K562 (cell line): Measurements from ENCODE around the gene APOL2. TPM values are rescaled to one million over a fixed set of nuclear protein-coding genes. Genes with fewer than 3 reads are reported as not detected.

Source experiments
- ATAC-seq: fragments of 200-7000 bp; cut with Tn5 transposase; 3 replicates; pipeline ENCODE4 v1.9.1; 2020; ENCODE audit warnings: moderate library complexity
- BruUV-seq: library from RNA; stranded (reverse); fragments of 400-500 nt; replicated peaks from 2 replicates; lab custom pipeline; 2021; lab: Mats Ljungman, UMichigan
- CTCF ChIA-PET: fragments of 300-600 bp; formaldehyde crosslinking; extraction: SDS; loops from one replicate; lab custom pipeline; 2021; ENCODE audit warnings: low intra/inter-chr PET ratio; lab: Yijun Ruan, JAX
- POLR2A ChIA-PET: fragments of 300-600, 350-650 bp; sonication (Branson Sonifier 250); formaldehyde crosslinking; extraction: SDS; loops from one replicate; lab custom pipeline; 2021; ENCODE audit warnings: antibody characterized with exemption, inconsistent platforms; lab: Yijun Ruan, JAX
- DNase-seq, 4 experiments: peaks; one replicate each; pipeline versions ENCODE4 v3.0.0 to v3.0.0-alpha.2; 2011 to 2018; ENCODE audit warnings: low spot score in 3 of 4, mixed read lengths in 3 of 4; ENCODE audit errors: extremely low read depth in 1 of 4
- FAIRE-seq: peaks from 2 replicates; lab custom pipeline; 2011; peaks lifted over from hg19 to GRCh38; lab: Jason Lieb, UNC
- H2AFZ ChIP-seq: 2 replicates; pipeline ENCODE4 v1.6.0; 2011; ENCODE audit warnings: low read depth, low read length, control low read depth, inconsistent platforms
- H3K27ac ChIP-seq: fragments of 200-600 bp; 3 replicates; pipeline ENCODE4 v1.8.0; 2011; ENCODE audit warnings: low read depth, mild to moderate bottlenecking, control low read depth, inconsistent platforms, low read length, moderate library complexity, mixed read lengths; ENCODE audit errors: extremely low read depth
- H3K27me3 ChIP-seq, 2 experiments: fragments of 300-600 bp in 1 of 2; 2 replicates in 1 of 2; 3 replicates in 1 of 2; pipeline versions ENCODE4 v1.6.0 to v1.8.0; 2011; ENCODE audit warnings: inconsistent platforms in 2 of 2, low read length in 2 of 2, mild to moderate bottlenecking in 1 of 2, mixed read lengths in 1 of 2, moderate library complexity in 1 of 2; ENCODE audit not compliant: control insufficient read depth in 2 of 2, insufficient read depth in 2 of 2
- H3K36me3 ChIP-seq: fragments of 300-600 bp; 3 replicates; pipeline ENCODE4 v1.8.0; 2011; ENCODE audit warnings: mild to moderate bottlenecking, low read length, inconsistent platforms; ENCODE audit not compliant: control insufficient read depth, insufficient read depth
- H3K4me1 ChIP-seq, 2 experiments: fragments of 200-600 bp in 1 of 2; replicated peaks in 1 of 2; 2 replicates in 1 of 2; 3 replicates in 1 of 2; pipeline versions ENCODE4 v1.5.1 to v1.8.0; 2011; ENCODE audit warnings: inconsistent platforms in 2 of 2, low read length in 2 of 2, mild to moderate bottlenecking in 1 of 2, mixed read lengths in 1 of 2, moderate library complexity in 1 of 2; ENCODE audit not compliant: control insufficient read depth in 2 of 2, insufficient read depth in 2 of 2
- H3K4me2 ChIP-seq: 2 replicates; pipeline ENCODE4 v1.6.1; 2011; ENCODE audit warnings: low read length, control low read depth, inconsistent platforms, mixed read lengths; ENCODE audit not compliant: insufficient read depth
- H3K4me3 ChIP-seq: fragments of 200-600 bp; sonication (generic), shearing (Covaris generic); 2 replicates; pipeline ENCODE4 v1.5.1; 2016; ENCODE audit warnings: control low read depth, inconsistent platforms
- H3K79me2 ChIP-seq: fragments of 200-600 bp; 3 replicates; pipeline ENCODE4 v1.8.0; 2011; ENCODE audit warnings: low read length, inconsistent platforms; ENCODE audit not compliant: control insufficient read depth, insufficient read depth
- H3K9ac ChIP-seq, 2 experiments: 2 replicates each; pipeline versions ENCODE4 v1.6.0 to v1.6.1; 2011; ENCODE audit warnings: low read depth in 2 of 2, low read length in 2 of 2, control low read depth in 1 of 2, inconsistent platforms in 1 of 2, mild to moderate bottlenecking in 1 of 2, mixed read lengths in 1 of 2; ENCODE audit not compliant: insufficient read depth in 1 of 2
- H3K9me1 ChIP-seq: one replicate; pipeline ENCODE4 v1.6.0; 2011; ENCODE audit warnings: inconsistent platforms, mild to moderate bottlenecking, low read length, moderate library complexity; ENCODE audit not compliant: control insufficient read depth, insufficient read depth
- H3K9me3 ChIP-seq: replicated peaks from 2 replicates; pipeline ENCODE4 v1.5.1; 2011; ENCODE audit warnings: low read depth, low read length, inconsistent platforms; ENCODE audit not compliant: control insufficient read depth, insufficient read depth
- H4K20me1 ChIP-seq: replicated peaks from 2 replicates; pipeline ENCODE4 v1.6.1; 2011; ENCODE audit warnings: low read length, inconsistent platforms, mixed read lengths; ENCODE audit not compliant: control insufficient read depth, insufficient read depth
- BCL6 ChIP-seq: fragments of 250-450 bp; sonication (Bioruptor Pico); IDR thresholded peaks from 2 replicates; pipeline ENCODE4 v1.4.0; 2020
- DEAF1 ChIP-seq: fragments of 450-650 bp; formaldehyde crosslinking; IDR thresholded peaks from 2 replicates; pipeline ENCODE4 v1.4.0; 2020; ENCODE audit warnings: mild to moderate bottlenecking, moderate library complexity
- HINFP ChIP-seq: fragments of 450-650 bp; conservative IDR thresholded peaks from 2 replicates; pipeline ENCODE4 v1.6.1; 2016; ENCODE audit warnings: missing genetic modification characterization, low read depth, mild to moderate bottlenecking, control low read depth, missing compliant biosample characterization
- HSF4 ChIP-seq: fragments of 250-450 bp; sonication (Bioruptor Pico); IDR thresholded peaks from 2 replicates; pipeline ENCODE4 v2.1.2; 2022; ENCODE audit warnings: mild to moderate bottlenecking, moderate library complexity, borderline replicate concordance
- JUND ChIP-seq, 2 experiments: IDR thresholded peaks; 2 replicates in 1 of 2; 3 replicates in 1 of 2; pipeline ENCODE4 v1.6.1; 2011; ENCODE audit warnings: borderline replicate concordance in 2 of 2, low read depth in 2 of 2, low read length in 2 of 2, improper control_type of control experiment in 1 of 2, missing biosample characterization in 1 of 2, missing genetic modification characterization in 1 of 2, missing genetic modification reagents in 1 of 2
- MAFG ChIP-seq: fragments of 450-650 bp; conservative IDR thresholded peaks from 2 replicates; pipeline ENCODE4 v1.6.1; 2016; ENCODE audit warnings: missing genetic modification characterization, missing compliant biosample characterization
- NR1H2 ChIP-seq: sonication (generic); formaldehyde crosslinking; IDR thresholded peaks from 2 replicates; pipeline ENCODE4 v1.4.0; 2020; ENCODE audit warnings: mild to moderate bottlenecking, missing genetic modification reagents
- SIN3A ChIP-seq, 2 experiments: fragments of 150-350 bp in 1 of 2; IDR thresholded peaks; 2 replicates each; pipeline ENCODE4 v1.6.1; 2011 to 2016; ENCODE audit warnings: borderline replicate concordance in 2 of 2, low read depth in 2 of 2, low read length in 2 of 2, mild to moderate bottlenecking in 2 of 2, moderate library complexity in 2 of 2; ENCODE audit not compliant: control insufficient read depth in 1 of 2
- ZNF175 ChIP-seq: fragments of 200-800 bp; sonication (Bioruptor generic); IDR thresholded peaks from 2 replicates; pipeline ENCODE4 v1.6.1; 2016; ENCODE audit warnings: low read depth, mild to moderate bottlenecking, missing genetic modification characterization, missing compliant biosample characterization
- WGBS: fragments of 100-300 bp; shearing (Covaris generic); methylation state at CpG from one replicate; pipeline ENCODE4 v1.1.6; 2016; ENCODE audit warnings: low coverage, mixed read lengths; ENCODE audit not compliant: insufficient coverage; ENCODE audit errors: missing lambda C conversion rate; 5-methylcytosine and 5-hydroxymethylcytosine counted together
- in situ Hi-C: fragments of 300-500 bp; cut with MboI; formaldehyde crosslinking; loops from 4 replicates; pipeline ENCODE4 v1.15.0; 2018; ENCODE audit warnings: inconsistent platforms, mixed read lengths
- intact Hi-C: fragments of 100-400 bp; cut with micrococcal nuclease; formaldehyde crosslinking; loops from 2 replicates; pipeline ENCODE4 v1.14.2; 2022
- polyA plus RNA-seq, 8 experiments: library from polyadenylated mRNA; depleted of rRNA in 4 of 8; stranded (reverse) in 5 of 8; unstranded in 3 of 8; fragments of >200 nt; fragmentation: Nextera tagmentation in 2 of 8; fragmentation: Illumina TruSeq in 1 of 8; extraction: Ambion mirVana in 2 of 8; extraction: Trizol in 1 of 8; gene quantifications; 2 replicates each; pipeline versions ENCODE4 v1.2.1 to v1.2.3, GENCODE V29; 2011 to 2014; ENCODE audit warnings: inconsistent platforms in 1 of 8, missing spikeins in 1 of 8
- total RNA-seq, 7 experiments: library from RNA; depleted of rRNA in 6 of 7; stranded (reverse); fragments of >200 nt in 6 of 7; fragmentation: Illumina TruSeq in 2 of 7; extraction: Trizol in 2 of 7; gene quantifications; 2 replicates each; pipeline versions ENCODE4 v1.2.1 to v1.2.3, GENCODE V29; 2011 to 2021; ENCODE audit warnings: low replicate concordance in 1 of 7

The APOL2 gene
- total and polyA plus RNA-seq, 9 of the 15 experiments (the other 6 are each of a cell fraction or from before 2014, with no cell fraction given), result 2.7 to 10.6 (median 8.9) TPM

GRCh38 chr22:36193577-36193976, 45.8 kb downstream of the APOL2 start:
- H3K4me1 ChIP-seq, result peaks cover 14 to 19% of the 10 kb centered on the region in 2 experiments; a peak in 4 of 5 replicates
- H3K9me3 ChIP-seq, result no peaks in the 10 kb centered on the region
- no peak for FAIRE-seq
- H3K27ac ChIP-seq, result no peak overlapping the region
- in situ Hi-C loops (no loop called here), intact Hi-C loops (no loop called here)
- H3K9me1 ChIP-seq, result no peaks in the 10 kb centered on the region
- H3K9ac ChIP-seq, result no peak overlapping the region
- TF ChIP-seq MAFG (tag), result no peak
- TF ChIP-seq BCL6 (CRISPR knock-in tag), result no peak
- TF ChIP-seq ZNF175 (CRISPR knock-in tag), result no peak
- no peak for TF ChIP-seq SIN3A (IDR thresholded peaks at IDR 0.05; ENCODE audit: borderline replicate concordance in 2 of 2, control insufficient read depth in 1 of 2, low read depth in 2 of 2, low read length in 2 of 2)
- no peak for TF ChIP-seq DEAF1 (CRISPR knock-in tag)
- TF ChIP-seq NR1H2 (CRISPR knock-in tag), result no peak
- TF ChIP-seq HINFP (tag), result no peak
- no peak for TF ChIP-seq HSF4 (CRISPR knock-in tag)
- TF ChIP-seq JUND (IDR thresholded peaks at IDR 0.05; ENCODE audit: borderline replicate concordance, low read depth, low read length), result no peak
- TF ChIP-seq JUND (tag; IDR thresholded peaks at IDR 0.05; ENCODE audit: borderline replicate concordance, low read depth, low read length), result no peak
- H3K36me3 ChIP-seq, result peaks cover 21% of the 10 kb centered on the region; the same call in 1 of the 3 replicates
- H2AFZ ChIP-seq, result no peak overlapping the region
- no peaks in the 10 kb centered on the region for H3K79me2 ChIP-seq
- DNase-seq, result no peak
- H3K4me2 ChIP-seq, result no peak overlapping the region
- H3K27me3 ChIP-seq, result no peaks in the 10 kb centered on the region
- H4K20me1 ChIP-seq, result no peaks in the 10 kb centered on the region
- ATAC-seq, result no peak
- ChIA-PET POLR2A (no interaction called here), CTCF (no interaction called here)
- no TSS peak for BruUV-seq
- 56% methylated on average over 3 of the region's 3 CpGs for WGBS
- H3K4me3 ChIP-seq, result no peak overlapping the region
